ENCODE results near the gene RAB30.

The RAB30 gene

DNA sequence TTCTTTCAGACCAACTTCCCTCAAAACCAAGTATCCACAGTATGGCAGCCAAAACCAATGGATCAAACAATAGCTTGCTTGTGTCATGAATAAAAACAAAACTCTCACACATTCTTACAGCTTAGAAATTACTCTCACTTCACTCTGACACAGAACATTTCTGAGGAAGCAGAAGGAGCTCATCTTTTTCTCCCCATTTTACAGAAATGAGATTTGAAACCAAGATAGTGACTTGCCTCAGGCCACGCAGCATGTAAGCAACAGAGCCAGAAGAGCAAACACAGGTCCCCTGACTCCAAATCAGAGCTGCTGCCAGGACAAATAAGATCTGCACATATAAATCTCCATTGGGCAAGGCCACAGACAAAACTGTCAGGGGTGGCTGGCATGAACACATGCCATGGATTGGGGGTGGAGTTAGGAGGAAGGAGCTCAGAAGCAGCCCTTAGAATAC lies 64.8 kb downstream of the RAB30 start:
- TF ChIP-seq, protein P1, sequence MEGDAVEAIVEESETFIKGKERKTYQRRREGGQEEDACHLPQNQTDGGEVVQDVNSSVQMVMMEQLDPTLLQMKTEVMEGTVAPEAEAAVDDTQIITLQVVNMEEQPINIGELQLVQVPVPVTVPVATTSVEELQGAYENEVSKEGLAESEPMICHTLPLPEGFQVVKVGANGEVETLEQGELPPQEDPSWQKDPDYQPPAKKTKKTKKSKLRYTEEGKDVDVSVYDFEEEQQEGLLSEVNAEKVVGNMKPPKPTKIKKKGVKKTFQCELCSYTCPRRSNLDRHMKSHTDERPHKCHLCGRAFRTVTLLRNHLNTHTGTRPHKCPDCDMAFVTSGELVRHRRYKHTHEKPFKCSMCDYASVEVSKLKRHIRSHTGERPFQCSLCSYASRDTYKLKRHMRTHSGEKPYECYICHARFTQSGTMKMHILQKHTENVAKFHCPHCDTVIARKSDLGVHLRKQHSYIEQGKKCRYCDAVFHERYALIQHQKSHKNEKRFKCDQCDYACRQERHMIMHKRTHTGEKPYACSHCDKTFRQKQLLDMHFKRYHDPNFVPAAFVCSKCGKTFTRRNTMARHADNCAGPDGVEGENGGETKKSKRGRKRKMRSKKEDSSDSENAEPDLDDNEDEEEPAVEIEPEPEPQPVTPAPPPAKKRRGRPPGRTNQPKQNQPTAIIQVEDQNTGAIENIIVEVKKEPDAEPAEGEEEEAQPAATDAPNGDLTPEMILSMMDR (IDR thresholded peaks at IDR 0.05): no peak

DNA sequence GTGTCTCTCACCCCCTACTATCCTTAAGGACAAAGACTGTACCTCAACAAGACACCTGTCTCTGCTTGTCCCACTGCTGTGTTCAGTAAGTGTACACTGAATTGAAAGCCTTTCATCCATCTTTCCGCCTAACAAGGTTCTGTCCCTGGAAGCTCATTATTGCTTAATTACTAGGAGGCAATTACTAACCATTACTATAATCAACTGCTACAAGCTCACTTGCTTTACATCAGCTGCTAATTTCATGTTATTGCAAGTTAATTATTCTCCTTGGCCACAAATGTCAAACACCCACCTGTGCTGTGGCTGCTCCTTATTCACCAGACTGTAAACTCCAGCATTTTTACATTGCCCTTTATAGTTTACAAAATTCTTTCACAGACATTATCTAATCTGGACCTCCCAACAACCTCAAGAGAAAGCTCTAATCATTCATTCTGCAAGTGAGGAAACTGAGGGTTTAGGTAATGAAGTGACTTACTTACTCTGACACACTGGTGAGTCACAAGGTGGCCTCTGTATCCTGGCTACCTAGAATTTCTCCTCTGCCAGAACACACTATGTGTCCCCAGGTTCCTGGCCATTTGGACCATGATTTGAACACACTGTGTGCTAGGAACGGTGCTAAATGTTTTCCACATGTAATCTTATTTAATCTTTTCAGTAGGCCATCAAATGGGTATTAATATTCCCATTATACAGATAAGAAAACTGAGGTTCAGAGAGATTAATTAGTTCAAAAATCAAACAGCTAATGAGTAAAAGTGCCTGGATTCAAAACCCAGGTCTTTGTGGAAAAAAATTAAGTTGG lies 66.7 kb downstream of the RAB30 start:
- TF ChIP-seq, protein P1 (IDR thresholded peaks at IDR 0.05): no peak

DNA sequence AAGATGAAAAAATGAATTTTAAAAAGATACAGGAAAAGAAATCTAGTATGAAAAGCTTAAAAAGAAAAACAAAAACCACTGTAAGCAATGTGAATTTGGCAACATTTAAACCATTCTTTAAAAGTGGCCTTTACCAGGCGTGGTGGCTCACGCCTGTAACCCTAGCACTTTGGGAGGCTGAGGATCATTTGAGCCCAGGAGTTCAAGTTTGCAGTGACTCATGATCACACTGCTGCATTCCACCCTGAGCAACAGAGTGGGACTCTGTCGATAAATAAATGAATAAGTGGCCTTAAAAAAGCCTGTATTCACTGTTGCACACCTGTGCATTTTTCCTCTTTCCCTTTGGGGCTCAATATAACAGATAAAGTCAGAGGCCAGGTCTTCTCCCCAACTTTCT lies 69.2 kb downstream of the RAB30 start:
- TF ChIP-seq, protein P1 (IDR thresholded peaks at IDR 0.05): no peak

DNA sequence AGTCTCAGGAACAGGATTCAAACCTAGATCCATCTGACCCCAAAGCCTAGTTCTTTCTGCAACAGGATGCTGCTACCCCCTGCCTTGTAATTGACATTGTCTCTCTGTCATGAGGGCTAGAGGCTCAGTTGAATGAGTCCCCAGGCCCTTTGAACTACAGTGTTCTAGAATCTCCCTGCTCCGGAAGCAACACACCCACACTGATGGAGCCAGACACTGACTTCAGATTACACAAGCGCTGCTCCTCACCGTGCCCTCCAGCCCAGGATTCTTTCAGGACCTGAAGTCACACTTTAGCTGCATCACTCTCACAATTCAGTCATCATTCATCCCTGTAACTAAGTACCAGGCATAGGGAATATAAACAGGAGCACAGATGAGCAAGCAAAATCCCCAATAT lies 69.6 kb downstream of the RAB30 start:
- TF ChIP-seq, protein P1 (IDR thresholded peaks at IDR 0.05): no peak

DNA sequence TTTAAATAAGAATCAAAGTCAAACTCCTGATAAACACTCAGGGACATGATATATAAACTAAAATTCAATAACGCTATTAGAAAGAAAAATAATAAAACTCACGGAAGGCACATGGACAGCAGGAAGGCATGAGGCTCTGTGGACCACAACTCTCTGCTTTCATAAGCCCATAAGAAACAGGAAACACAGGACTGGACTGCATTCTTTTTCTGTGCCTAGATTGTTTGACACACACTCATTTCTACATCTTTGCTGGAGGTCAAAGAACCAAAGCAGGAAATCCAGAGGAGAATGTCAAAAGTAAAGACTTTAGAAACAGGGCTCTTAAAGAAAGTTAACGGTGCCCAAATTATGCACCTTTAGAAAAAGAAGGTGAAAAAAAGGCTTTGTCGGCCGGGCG lies 71.3 kb downstream of the RAB30 start:
- TF ChIP-seq, protein P1 (IDR thresholded peaks at IDR 0.05): no peak

DNA sequence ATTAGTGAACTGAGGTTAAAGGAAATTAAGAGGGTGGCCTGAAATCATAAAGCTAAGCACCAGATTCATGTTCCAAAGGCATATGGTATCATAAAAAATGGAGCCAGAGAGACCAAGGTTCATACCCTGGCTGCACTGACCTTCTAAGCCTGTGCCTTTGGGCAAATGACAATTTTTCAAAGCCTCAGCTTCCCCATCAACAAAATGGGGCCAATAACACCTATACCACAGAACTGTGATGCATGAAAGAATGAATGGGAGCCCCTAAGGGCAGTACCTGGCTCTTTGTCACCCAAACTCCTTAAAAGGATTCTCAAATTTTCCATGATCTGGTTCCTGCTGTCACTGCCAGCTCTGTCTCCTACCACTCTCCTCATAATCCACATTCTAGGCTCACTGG lies 72.5 kb downstream of the RAB30 start:
- TF ChIP-seq, protein P1 (IDR thresholded peaks at IDR 0.05): no peak

DNA sequence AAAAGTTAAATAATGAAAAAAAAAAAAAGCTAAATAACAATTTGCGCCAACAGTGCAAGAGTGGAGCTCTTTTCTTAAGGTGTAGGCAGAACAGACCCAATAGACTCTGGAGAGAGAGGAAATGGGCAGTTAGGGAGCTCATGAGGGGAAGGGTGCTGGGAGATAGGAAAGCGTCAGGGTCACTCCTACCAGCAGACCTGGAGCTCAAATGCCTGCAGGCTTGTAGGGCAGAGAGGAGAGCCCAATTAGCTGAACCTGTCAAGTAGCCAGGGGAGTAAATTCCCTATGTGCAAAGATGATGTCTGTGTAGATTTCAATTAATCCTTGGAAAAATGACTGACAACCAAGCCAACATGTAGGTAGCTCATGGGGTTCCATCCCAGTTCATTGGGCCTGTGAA lies 73.0 kb downstream of the RAB30 start:
- TF ChIP-seq, protein P1 (IDR thresholded peaks at IDR 0.05): no peak

Measured in LNCAP (cell line).